ENCODE data around the gene IFIH1. TPM values are rescaled to one million over a fixed set of nuclear protein-coding genes. Genes with fewer than 3 reads are reported as not detected.

Gene IFIH1
- total and polyA plus RNA-seq, 9 of the 15 experiments (the other 6 are each of a cell fraction or from before 2014, with no cell fraction given) = 0.15 to 1.2 (median 0.60) TPM; not detected in 1

DNA sequence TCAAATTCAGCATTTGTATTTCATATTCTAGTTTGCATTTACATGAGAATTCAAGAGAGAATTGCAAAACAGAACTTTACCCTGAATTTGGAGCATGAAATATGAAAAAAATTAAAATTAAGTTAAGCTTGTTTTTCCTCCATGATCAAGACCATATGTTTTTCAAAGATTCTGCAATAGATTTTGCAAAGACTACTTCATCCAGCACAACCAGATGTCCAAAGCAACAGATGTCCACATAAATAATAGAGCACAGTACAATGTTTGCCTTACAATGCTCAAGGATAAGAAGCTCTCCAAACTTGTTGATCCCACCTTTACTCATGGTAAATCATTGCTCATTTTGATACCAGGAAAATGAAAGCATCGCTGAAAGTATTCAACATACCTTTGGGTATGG, 100.9 kb downstream of the IFIH1 start (continued):
- TF ChIP-seq, protein P1, sequence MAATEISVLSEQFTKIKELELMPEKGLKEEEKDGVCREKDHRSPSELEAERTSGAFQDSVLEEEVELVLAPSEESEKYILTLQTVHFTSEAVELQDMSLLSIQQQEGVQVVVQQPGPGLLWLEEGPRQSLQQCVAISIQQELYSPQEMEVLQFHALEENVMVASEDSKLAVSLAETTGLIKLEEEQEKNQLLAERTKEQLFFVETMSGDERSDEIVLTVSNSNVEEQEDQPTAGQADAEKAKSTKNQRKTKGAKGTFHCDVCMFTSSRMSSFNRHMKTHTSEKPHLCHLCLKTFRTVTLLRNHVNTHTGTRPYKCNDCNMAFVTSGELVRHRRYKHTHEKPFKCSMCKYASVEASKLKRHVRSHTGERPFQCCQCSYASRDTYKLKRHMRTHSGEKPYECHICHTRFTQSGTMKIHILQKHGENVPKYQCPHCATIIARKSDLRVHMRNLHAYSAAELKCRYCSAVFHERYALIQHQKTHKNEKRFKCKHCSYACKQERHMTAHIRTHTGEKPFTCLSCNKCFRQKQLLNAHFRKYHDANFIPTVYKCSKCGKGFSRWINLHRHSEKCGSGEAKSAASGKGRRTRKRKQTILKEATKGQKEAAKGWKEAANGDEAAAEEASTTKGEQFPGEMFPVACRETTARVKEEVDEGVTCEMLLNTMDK (IDR thresholded peaks at IDR 0.05; ENCODE audit: borderline replicate concordance, insufficient read depth, low read depth, low read length, poor library complexity, severe bottlenecking) = no peak

Other genes with a start within 250 kb of the IFIH1 start
- not detected in 2 replicates for gene DPP4, start 244.5 kb downstream of the IFIH1 start, total RNA-seq (2014; rRNA removed)
- gene DPP4, start 244.5 kb downstream of the IFIH1 start, total RNA-seq (2014; rRNA removed; fragmentation: Illumina TruSeq; extraction: Trizol) = not detected in 2 replicates
- gene DPP4, start 244.5 kb downstream of the IFIH1 start, total RNA-seq (2015; rRNA removed; fragmentation: Illumina TruSeq; extraction: Trizol) = not detected in 2 replicates
- gene DPP4, start 244.5 kb downstream of the IFIH1 start, total RNA-seq (2021) = 0.11 and 0.18 TPM in 2 replicates
- not detected in 2 replicates for gene DPP4, start 244.5 kb downstream of the IFIH1 start, polyA plus RNA-seq (2011; rRNA removed)
- not detected in 2 replicates for gene DPP4, start 244.5 kb downstream of the IFIH1 start, polyA plus RNA-seq (2014; fragmentation: Illumina TruSeq; extraction: Trizol)
- gene DPP4, start 244.5 kb downstream of the IFIH1 start, polyA plus RNA-seq (2014; fragmentation: Nextera tagmentation; extraction: Ambion mirVana) = not detected
- not detected in 2 replicates for gene DPP4, start 244.5 kb downstream of the IFIH1 start, polyA plus RNA-seq (2014; rRNA removed)
- gene GCG, start 166.4 kb downstream of the IFIH1 start, total RNA-seq (2014; rRNA removed) = not detected in 2 replicates
- not detected in 2 replicates for gene GCG, start 166.4 kb downstream of the IFIH1 start, total RNA-seq (2014; rRNA removed; fragmentation: Illumina TruSeq; extraction: Trizol)
- not detected in 2 replicates for gene GCG, start 166.4 kb downstream of the IFIH1 start, total RNA-seq (2015; rRNA removed; fragmentation: Illumina TruSeq; extraction: Trizol)
- 0.29 TPM in 1 of 2 replicates, not detected in the other for gene GCG, start 166.4 kb downstream of the IFIH1 start, total RNA-seq (2021)
- gene GCG, start 166.4 kb downstream of the IFIH1 start, polyA plus RNA-seq (2011; rRNA removed) = not detected in 2 replicates
- not detected in 2 replicates for gene GCG, start 166.4 kb downstream of the IFIH1 start, polyA plus RNA-seq (2014; fragmentation: Illumina TruSeq; extraction: Trizol)
- gene GCG, start 166.4 kb downstream of the IFIH1 start, polyA plus RNA-seq (2014; fragmentation: Nextera tagmentation; extraction: Ambion mirVana) = not detected
- not detected in 2 replicates for gene GCG, start 166.4 kb downstream of the IFIH1 start, polyA plus RNA-seq (2014; rRNA removed)
- gene FAP, start 75.2 kb downstream of the IFIH1 start, total RNA-seq (2014; rRNA removed) = not detected in 2 replicates
- not detected in 2 replicates for gene FAP, start 75.2 kb downstream of the IFIH1 start, total RNA-seq (2014; rRNA removed; fragmentation: Illumina TruSeq; extraction: Trizol)
- gene FAP, start 75.2 kb downstream of the IFIH1 start, total RNA-seq (2015; rRNA removed; fragmentation: Illumina TruSeq; extraction: Trizol) = not detected in 2 replicates
- not detected in 2 replicates for gene FAP, start 75.2 kb downstream of the IFIH1 start, total RNA-seq (2021)
- not detected in 2 replicates for gene FAP, start 75.2 kb downstream of the IFIH1 start, polyA plus RNA-seq (2011; rRNA removed)
- gene FAP, start 75.2 kb downstream of the IFIH1 start, polyA plus RNA-seq (2014; fragmentation: Illumina TruSeq; extraction: Trizol) = not detected in 2 replicates
- not detected for gene FAP, start 75.2 kb downstream of the IFIH1 start, polyA plus RNA-seq (2014; fragmentation: Nextera tagmentation; extraction: Ambion mirVana)
- not detected in 2 replicates for gene FAP, start 75.2 kb downstream of the IFIH1 start, polyA plus RNA-seq (2014; rRNA removed)
- 0.49 TPM in 1 of 2 replicates, not detected in the other for gene GCA, start 25.4 kb upstream of the IFIH1 start, total RNA-seq (2014; rRNA removed)
- gene GCA, start 25.4 kb upstream of the IFIH1 start, total RNA-seq (2014; rRNA removed; fragmentation: Illumina TruSeq; extraction: Trizol) = 0.36 and 0.61 TPM in 2 replicates
- gene GCA, start 25.4 kb upstream of the IFIH1 start, total RNA-seq (2015; rRNA removed; fragmentation: Illumina TruSeq; extraction: Trizol) = 0.45 and 0.65 TPM in 2 replicates
- gene GCA, start 25.4 kb upstream of the IFIH1 start, total RNA-seq (2021) = 0.38 and 0.42 TPM in 2 replicates
- 0.49 TPM in 1 of 2 replicates, not detected in the other for gene GCA, start 25.4 kb upstream of the IFIH1 start, polyA plus RNA-seq (2011; rRNA removed)
- gene GCA, start 25.4 kb upstream of the IFIH1 start, polyA plus RNA-seq (2014; fragmentation: Illumina TruSeq; extraction: Trizol) = 0.19 and 0.25 TPM in 2 replicates
- under 1 TPM; 0.39 to 0.79 TPM for gene GCA, start 25.4 kb upstream of the IFIH1 start, polyA plus RNA-seq (2014; fragmentation: Nextera tagmentation; extraction: Ambion mirVana)
- 0.24 and 0.30 TPM in 2 replicates for gene GCA, start 25.4 kb upstream of the IFIH1 start, polyA plus RNA-seq (2014; rRNA removed)

Data from K562 (cell line).